SHP77 treated with DMSO at 0.1 percent for 48 hours (cell line): Measurements from ENCODE around the gene ZNF737.
"Not testable (repeated sequence)": the region's sequence is repeated elsewhere in the genome, so short reads cannot be mapped to it uniquely, and the experiment has no call there.

Source experiments
- DNase-seq: peaks from one replicate; lab custom pipeline; 2025; lab: John Stamatoyannopoulos, UW

The ZNF737 gene

DNA sequence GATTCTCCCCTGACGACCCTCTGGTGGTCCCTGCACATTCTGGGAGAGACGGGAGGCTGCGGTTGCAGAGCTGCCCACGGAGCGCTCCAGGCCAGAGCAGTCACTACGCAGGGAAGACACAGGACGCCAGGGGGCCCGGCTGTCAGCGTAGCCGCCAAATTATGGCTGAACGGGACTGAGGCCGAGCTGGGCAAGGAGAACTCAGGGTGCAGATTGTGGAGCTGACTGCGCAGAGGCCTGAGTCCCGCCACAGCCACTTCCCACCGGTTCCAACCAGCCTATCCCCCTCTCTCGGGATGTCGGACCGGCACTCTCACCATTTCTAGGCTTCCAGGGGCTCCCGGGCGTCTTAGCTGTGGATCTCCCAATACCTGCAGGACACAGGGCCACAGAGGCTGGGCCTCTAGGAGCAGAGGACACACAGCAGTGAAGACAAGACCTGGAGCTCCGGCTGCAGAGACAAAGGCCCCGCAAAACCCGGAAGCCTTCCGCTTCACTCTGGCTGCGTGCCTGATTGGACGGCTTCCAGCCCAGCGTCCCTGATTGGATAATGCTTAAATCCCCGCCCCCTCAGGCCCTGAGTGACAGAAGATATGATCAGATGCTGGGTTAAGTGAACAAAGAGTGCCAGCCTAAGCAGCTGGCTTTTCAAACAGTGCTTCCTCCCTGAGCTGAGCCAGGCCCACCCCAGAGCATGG is at the start of gene ZNF737:
Gene ZNF737, minus strand, starts transcription at position 461 of the 698 bp plus-strand sequence. Its CDS starts 141 bp downstream, at position 320.
- peak; percentile 94 for DNase-seq

GRCh38 chr19:20614971-20615370 is 49.4 kb upstream of the ZNF737 start:
- DNase-seq, result not testable (repeated sequence)

- DNase-seq, result no peak
Observed at GRCh38 chr19:20612711-20613316, 47.2 kb upstream of the ZNF737 start.

- DNase-seq, result no peak
Observed at GRCh38 chr19:20611866-20612265, 46.3 kb upstream of the ZNF737 start.

DNA sequence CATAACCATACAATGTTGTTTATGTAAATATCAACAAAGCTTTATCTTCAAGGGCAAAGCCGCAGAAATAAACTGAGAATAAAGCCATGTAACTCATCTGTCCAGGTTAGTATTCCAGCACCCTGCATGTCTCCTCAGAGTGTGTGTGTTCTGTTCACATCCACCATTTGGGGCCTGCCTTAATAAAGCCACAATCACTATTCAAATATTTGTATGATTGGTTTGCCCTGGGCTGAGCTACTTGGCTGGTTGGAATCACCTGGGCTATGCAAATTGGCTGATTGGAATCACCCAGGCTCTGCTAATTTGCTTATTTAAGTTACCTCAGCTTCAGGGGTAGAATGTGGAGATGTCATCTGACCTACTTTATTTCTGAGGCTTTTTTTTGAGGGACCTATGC is 42.4 kb upstream of the ZNF737 start:
- DNase-seq, result no peak

GRCh38 chr19:20558571-20558970 is 7.0 kb downstream of the ZNF737 start:
- DNase-seq, result no peak

- DNase-seq, result no peak
Observed at GRCh38 chr19:20558011-20558410, 7.6 kb downstream of the ZNF737 start.

DNA sequence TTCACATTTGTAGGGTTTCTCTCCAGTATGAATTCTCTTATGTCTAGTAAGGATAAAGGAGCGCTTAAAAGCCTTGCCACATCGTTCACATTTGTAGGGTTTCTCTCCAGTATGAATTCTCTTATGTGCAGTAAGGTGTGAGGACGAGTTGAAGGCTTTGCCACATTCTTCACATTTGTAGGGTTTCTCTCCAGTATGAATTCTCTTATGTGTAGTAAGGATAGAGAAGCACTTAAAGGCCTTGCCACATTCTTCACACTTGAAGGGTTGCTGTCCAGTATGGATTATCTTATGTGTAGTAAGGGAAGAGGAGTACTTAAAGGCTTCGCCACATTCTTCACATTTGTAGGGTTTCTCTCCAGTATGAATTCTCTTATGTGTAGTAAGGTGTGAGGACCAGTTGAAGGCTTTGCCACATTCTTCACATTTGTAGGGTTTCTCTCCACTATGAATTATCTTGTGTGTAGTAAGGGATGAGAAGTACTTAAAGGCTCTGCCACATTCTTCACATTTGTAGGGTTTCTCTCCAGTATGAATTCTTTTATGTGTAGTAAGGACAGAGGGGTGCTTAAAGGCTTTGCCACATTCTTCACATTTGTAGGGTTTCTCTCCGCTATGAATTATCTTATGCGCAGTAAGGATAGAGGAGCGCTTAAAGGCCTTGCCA is 20.8 kb downstream of the ZNF737 start:
- not testable (repeated sequence) for DNase-seq

GRCh38 chr19:20530303-20530702 is 35.3 kb downstream of the ZNF737 start:
- not testable (repeated sequence) for DNase-seq

DNA sequence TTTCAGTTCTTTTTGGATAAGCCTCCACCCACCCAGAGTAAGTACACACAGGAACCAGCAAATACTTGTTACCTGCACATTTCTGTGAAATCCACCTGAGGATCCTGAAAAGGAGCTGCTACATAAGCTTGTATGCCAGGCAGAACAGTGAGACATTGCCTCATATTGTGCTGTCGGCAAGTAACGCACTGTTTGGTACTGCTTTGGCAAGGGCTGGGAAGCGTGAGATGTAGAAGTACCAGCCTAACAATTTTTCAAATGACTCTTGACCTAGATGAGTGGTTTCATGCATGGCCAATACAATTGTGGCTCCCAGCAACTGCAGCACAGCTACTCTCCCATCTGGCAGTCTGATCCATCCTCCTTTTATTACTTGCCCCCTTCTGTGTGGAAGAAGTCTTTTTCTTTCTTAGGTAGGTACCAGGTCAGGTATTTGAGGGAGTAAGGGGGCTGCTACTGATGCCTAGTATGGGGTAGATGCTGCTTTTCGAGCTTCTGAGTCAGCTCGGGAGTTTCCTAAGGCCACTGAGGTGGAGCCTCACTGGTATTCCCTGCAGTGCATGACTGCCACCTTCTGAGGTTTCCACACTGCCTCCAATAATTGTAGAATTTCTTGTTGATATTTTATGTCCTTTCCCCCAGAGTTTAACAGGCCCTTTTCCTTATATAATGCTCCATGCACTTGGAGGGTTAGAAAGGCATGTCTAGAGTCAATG is 52.2 kb downstream of the ZNF737 start:
- DNase-seq, result no peak

DNA sequence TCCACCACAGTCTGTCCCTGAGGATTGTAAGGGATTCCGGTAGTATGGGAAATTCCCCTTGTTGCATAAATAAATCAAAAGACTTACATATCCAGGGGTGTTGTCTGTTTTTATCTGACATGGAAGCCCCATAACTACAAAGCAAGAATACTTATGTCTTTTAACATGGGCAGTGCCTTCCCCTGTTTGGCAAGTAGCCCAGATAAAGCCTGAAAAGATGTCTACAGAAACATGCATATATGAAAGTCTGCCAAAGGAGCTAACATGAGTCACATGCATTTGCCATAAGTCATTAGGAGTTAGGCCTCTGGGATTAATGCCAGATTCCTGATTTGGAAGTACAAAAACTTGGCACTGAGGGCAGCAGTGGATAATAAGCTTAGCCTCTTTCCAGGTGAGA is 62.1 kb downstream of the ZNF737 start:
- DNase-seq, result no peak
